ENCODE results near the gene ADPRM.
"Not testable (repeated sequence)": the region's sequence is repeated elsewhere in the genome, so short reads cannot be mapped to it uniquely, and the experiment has no call there.

DNA sequence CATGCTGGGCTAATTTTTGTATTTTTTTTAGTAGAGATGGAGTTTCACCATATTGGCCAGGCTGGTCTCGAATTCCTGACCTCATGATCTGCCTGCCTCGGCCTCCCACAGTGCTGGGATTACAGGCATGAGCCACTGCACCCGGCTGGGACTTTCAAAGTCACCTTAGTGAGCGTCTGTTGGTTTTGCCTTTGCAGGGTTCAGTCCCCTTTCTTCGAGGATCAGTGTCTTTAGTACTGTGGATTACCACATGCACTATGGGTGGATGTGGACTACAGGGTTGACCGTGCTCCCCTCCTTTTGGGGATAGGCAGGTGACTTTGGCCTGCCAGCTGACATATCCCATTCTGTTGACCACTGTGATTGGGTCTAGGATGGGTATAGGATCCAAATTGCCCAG is 34.7 kb downstream of the ADPRM start:
- TF ChIP-seq, protein P1, sequence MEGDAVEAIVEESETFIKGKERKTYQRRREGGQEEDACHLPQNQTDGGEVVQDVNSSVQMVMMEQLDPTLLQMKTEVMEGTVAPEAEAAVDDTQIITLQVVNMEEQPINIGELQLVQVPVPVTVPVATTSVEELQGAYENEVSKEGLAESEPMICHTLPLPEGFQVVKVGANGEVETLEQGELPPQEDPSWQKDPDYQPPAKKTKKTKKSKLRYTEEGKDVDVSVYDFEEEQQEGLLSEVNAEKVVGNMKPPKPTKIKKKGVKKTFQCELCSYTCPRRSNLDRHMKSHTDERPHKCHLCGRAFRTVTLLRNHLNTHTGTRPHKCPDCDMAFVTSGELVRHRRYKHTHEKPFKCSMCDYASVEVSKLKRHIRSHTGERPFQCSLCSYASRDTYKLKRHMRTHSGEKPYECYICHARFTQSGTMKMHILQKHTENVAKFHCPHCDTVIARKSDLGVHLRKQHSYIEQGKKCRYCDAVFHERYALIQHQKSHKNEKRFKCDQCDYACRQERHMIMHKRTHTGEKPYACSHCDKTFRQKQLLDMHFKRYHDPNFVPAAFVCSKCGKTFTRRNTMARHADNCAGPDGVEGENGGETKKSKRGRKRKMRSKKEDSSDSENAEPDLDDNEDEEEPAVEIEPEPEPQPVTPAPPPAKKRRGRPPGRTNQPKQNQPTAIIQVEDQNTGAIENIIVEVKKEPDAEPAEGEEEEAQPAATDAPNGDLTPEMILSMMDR (conservative IDR thresholded peaks at IDR 0.05 in 1 of 2, IDR thresholded peaks at IDR 0.05 in 1 of 2; ENCODE audit: low read depth in 1 of 2, low read length in 2 of 2) = not testable (repeated sequence)
- not testable (repeated sequence) for TF ChIP-seq EZH2 (IDR thresholded peaks at IDR 0.05; ENCODE audit: low read length, missing control alignments)
